ENCODE results near the gene NDUFS8. TPM values are rescaled to one million over a fixed set of nuclear protein-coding genes. Genes with fewer than 3 reads are reported as not detected.

Gene NDUFS8
- total and polyA plus RNA-seq, 2 donors = 84.1 to 145 TPM

DNA sequence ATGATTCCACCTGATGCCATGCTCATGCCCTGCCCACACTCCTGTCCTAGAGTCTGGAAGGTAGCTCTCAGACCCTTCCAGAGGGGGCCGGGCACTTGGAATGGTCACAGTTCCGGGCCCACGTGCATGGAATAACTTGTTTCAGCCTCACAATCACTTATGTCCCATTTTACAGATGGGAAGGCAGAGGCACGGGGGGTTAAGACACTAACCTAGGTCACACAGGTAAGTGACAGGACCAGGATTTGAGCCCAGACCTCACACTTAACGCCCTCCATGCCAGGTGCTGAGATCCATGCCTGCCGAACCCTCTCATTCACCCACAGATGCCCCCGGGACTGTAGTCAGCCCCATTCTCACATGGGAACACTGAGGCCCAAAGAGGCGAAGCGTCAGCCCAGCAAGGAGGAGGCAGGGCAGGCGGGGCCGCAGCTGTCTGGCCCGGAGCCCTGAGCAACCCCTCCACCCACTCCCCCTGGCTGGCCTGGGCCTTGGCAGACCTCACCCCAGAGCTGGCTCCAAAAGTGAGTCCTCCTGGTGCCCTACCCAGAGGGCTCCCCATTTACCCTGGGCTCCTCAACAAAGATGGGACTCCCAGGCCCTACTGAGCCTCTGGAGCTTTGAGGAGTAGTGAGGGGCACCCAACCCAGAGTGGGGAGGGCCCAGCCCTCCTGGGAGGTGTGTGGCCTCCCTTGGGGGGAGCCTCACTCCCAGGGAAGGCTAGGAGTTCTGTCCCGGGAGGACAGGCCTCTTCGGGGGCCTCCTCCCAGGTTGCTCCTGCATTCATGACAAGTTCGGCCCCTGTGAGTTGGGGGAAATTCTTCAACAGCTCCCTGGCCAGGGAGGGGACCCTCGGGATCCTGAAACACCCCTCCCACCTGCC, 22.7 kb upstream of the NDUFS8 start:
- WGBS = 95% methylated on average over 16 of the region's 16 CpGs
- no peaks in the 10 kb centered on the region for H3K36me3 ChIP-seq (ENCODE audit: control insufficient read depth in 2 of 2, insufficient read depth in 2 of 2, low read length in 1 of 2)
- peaks cover 15 to 24% of the 10 kb centered on the region in 2 donors for H3K4me1 ChIP-seq (ENCODE audit: control insufficient read depth in 2 of 2, insufficient read depth in 2 of 2, low read length in 2 of 2)
- no peak overlapping the region for H3K4me3 ChIP-seq (ENCODE audit: low read length in 2 of 2)
- H3K27ac ChIP-seq (ENCODE audit: low read depth in 1 of 2, low read length in 1 of 2) = no peak overlapping the region
- peaks cover 18 to 47% of the 10 kb centered on the region in 2 donors for H3K27me3 ChIP-seq (ENCODE audit: control insufficient read depth in 2 of 2, insufficient read depth in 1 of 2, low read length in 1 of 2)
- DNase-seq (ENCODE audit: low read depth in 6 of 9, low spot score in 9 of 9) = no peak
- H3K9me3 ChIP-seq (ENCODE audit: control insufficient read depth in 2 of 2, insufficient read depth in 1 of 2, low read length in 1 of 2) = peaks cover 0 to 1% of the 10 kb centered on the region in 2 donors

DNA sequence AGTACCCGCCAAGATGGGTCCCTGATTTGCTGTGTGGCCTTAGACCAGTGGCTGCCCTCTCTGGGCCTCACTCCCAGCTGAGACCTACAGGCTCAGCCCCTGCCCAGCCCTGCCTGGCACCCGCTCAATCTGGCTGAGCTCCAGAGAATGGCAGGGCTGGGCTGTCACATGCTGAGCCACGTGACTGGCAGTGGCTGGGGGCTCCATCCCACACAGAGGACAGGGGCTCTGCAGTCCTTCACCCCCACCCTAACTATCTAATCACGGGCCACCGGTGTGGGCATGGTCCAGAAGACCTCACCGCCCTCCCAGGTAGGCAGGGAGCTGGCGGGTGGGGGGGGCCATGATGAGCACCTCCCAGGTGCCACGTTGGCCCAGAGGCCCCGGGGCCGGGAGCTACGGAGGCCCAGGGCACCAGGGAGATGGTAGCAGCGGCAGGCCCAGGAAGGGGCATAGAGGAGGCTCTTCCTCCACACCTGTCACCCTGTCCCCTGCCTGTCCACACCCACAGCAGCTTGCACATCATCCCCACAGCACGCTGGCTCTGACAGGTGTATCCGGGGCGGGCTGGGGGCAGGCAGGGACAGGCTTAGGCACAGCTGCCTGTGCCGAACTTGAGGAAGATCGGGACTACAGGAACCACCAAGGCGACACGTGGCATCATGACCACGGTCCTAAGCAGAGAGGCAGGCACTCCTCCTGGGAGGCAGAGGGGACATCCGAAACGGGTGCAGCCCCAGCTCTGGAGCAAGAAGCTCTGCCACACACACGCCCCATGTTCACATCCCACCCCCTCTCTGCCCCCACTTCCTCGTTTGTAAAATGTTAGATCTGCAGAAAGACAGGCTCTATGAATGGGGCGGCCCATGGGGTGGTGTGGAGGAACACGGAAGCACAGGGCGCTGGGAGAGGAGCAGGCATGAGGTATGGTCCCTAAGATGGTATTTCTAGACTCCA, 21.8 kb upstream of the NDUFS8 start:
- Histone ChIP-seq H3K4me3 (ENCODE audit: low read length in 2 of 2) (no peak overlapping the region), H3K9me3 (ENCODE audit: control insufficient read depth in 2 of 2, insufficient read depth in 1 of 2, low read length in 1 of 2) (peaks cover 0 to 1% of the 10 kb centered on the region in 2 donors), H3K27ac (ENCODE audit: low read depth in 1 of 2, low read length in 1 of 2) (peak overlapping the region in 1 of 2 donors; percentile 19), H3K4me1 (ENCODE audit: control insufficient read depth in 2 of 2, insufficient read depth in 2 of 2, low read length in 2 of 2) (peaks cover 11 to 21% of the 10 kb centered on the region in 2 donors), H3K36me3 (ENCODE audit: control insufficient read depth in 2 of 2, insufficient read depth in 2 of 2, low read length in 1 of 2) (no peaks in the 10 kb centered on the region), H3K27me3 (ENCODE audit: control insufficient read depth in 2 of 2, insufficient read depth in 1 of 2, low read length in 1 of 2) (peaks cover 12 to 38% of the 10 kb centered on the region in 2 donors)
- 44% methylated on average over 27 of the region's 27 CpGs for WGBS
- no peak for DNase-seq (ENCODE audit: low read depth in 6 of 9, low spot score in 9 of 9)

DNA sequence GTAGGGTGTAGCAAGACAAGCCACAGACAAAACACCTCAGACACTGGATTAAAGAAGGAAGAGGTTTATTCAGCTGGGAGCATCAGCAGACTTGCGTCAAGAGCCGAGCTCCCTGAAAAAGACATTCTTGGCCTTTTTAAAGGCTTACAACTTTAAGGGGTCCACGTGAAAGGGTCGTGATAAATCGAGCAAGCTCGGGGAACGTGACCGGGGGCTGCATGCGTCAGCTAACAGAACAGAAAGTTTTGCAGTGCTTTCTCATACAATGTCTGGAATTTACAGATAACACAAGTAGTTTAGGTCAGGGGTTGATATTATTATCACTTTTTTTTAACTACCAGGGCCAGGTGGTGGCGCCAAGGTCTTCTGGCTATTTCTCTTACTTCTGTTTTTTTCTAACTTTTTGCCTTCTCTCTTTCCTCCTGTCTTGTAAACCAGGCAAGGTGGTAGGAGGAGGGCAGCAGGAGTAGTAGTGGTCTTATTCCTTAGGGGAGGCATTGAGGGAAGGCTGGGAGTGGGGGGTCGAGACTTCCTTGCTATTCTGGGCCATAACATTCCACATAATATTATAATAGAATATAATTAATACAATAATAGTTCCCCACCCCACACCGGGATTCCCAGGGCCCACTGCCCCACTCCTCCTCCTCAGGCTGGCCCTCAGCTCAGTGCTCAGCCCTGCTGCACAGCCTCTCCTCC, 20.9 kb upstream of the NDUFS8 start:
- no peak overlapping the region for H3K4me3 ChIP-seq (ENCODE audit: low read length in 2 of 2)
- H3K27me3 ChIP-seq (ENCODE audit: control insufficient read depth in 2 of 2, insufficient read depth in 1 of 2, low read length in 1 of 2) = peaks cover 3 to 29% of the 10 kb centered on the region in 2 donors
- peaks cover 0 to 1% of the 10 kb centered on the region in 2 donors for H3K9me3 ChIP-seq (ENCODE audit: control insufficient read depth in 2 of 2, insufficient read depth in 1 of 2, low read length in 1 of 2)
- WGBS = 37% methylated on average over 12 of the region's 12 CpGs
- H3K4me1 ChIP-seq (ENCODE audit: control insufficient read depth in 2 of 2, insufficient read depth in 2 of 2, low read length in 2 of 2) = peaks cover 6 to 16% of the 10 kb centered on the region in 2 donors
- DNase-seq (ENCODE audit: low read depth in 6 of 9, low spot score in 9 of 9) = no peak
- H3K36me3 ChIP-seq (ENCODE audit: control insufficient read depth in 2 of 2, insufficient read depth in 2 of 2, low read length in 1 of 2) = no peaks in the 10 kb centered on the region
- H3K27ac ChIP-seq (ENCODE audit: low read depth in 1 of 2, low read length in 1 of 2) = no peak overlapping the region

DNA sequence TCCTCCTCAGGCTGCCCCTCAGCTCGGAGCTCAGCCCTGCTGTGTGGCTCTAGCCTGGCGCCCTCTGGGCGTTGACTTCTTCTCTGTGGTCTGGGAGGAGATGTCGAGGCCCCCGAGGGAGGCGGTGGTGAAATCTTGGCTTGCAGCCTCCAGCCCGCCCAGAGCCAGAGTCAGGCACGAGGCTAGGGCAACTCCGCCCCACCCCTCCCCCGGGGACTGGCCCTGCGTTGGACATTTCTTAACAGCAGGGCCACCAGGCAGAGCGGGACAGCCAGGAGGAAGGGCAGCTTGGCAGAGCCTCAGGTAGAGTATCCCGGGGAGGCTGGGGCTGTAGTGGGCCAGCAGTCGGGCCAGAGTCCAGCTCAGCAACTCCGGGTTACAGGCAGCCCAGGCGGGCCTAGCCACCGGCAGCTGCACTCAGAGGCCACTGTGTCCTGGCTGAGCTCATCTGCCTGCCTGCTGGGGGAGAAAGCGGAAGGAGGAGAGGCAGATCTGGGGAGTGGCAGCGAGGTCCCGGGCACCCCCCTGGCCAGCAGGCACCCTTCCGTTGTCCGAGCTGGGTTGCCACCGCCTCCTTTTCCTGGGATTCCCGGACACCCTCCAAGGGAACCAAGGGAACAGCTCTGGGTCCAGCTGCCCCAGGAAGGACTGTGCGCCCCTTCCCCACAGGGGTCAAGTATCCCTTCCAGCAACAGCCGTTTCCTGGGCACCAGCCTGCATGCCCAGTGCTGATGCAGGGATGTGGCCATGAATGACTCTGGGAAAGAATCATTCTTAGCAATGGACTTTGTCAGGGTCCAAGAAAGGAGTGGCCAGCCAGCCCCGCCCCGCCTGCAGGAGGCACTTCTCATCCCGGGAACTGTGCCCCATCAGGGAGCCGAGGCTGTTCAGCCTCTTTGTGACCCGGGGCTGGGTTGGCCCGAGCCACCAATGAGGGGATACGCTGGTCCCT, 20.1 kb upstream of the NDUFS8 start, which contains the start of gene ALDH3B1:
ALDH3B1 (plus strand) TSS at position 238 of the 952 bp plus-strand sequence. CDS start 4,971 bp downstream, outside the sequence.
- WGBS = 63% methylated on average over 33 of the region's 33 CpGs
- no peak for DNase-seq (ENCODE audit: low read depth in 6 of 9, low spot score in 9 of 9)
- peaks cover 6 to 15% of the 10 kb centered on the region in 2 donors for H3K4me1 ChIP-seq (ENCODE audit: control insufficient read depth in 2 of 2, insufficient read depth in 2 of 2, low read length in 2 of 2)

DNA sequence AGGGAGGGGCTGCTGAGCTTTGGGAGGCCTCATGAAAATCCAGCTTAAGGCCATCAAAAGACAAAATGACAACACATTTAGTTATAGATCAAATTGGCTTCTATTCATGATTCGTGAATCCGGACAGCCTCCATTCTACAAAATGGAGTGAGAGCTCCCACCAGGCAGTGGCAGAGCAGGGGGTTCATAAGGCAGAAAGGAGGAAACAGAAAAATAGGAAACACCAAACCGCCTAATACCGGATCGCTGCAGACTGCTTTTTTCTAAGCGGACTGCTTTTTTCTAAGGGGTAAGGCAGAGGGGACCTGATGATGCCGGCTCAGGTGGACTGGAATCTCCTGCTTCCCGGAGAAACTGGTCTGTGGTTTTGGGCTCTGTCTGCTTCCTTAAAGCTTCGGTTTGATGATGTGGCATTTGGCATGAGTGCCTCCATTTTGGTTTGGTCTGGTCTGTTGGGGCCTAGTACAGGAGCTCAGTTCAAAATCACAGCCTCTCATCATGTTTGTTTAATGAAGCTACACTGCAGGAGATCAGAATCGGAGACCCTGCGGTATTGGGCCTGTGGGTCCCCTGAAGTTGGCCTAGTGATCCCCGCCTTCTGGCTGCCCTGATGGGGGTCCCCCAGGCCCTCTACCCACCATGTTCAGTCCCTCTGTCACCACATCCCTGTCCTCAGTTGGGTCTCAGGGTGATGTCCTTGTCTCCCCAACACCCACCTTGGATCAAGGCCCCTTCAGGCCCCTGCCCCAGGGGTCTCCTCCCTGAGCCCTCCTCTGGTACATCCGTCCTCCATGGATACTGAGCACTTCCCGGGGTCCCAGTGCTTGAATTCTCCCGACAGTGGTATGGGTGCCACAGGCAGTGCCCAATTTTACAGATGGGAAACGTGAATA, 19.2 kb upstream of the NDUFS8 start:
- peaks cover 6 to 15% of the 10 kb centered on the region in 2 donors for H3K4me1 ChIP-seq (ENCODE audit: control insufficient read depth in 2 of 2, insufficient read depth in 2 of 2, low read length in 2 of 2)
- no peak overlapping the region for H3K4me3 ChIP-seq (ENCODE audit: low read length in 2 of 2)
- peaks cover 0 to 1% of the 10 kb centered on the region in 2 donors for H3K9me3 ChIP-seq (ENCODE audit: control insufficient read depth in 2 of 2, insufficient read depth in 1 of 2, low read length in 1 of 2)
- DNase-seq (ENCODE audit: low read depth in 6 of 9, low spot score in 9 of 9) = no peak
- H3K27ac ChIP-seq (ENCODE audit: low read depth in 1 of 2, low read length in 1 of 2) = no peak overlapping the region
- 61% methylated on average over 16 of the region's 16 CpGs for WGBS
- no peaks in the 10 kb centered on the region for H3K36me3 ChIP-seq (ENCODE audit: control insufficient read depth in 2 of 2, insufficient read depth in 2 of 2, low read length in 1 of 2)
- peaks cover 0 to 14% of the 10 kb centered on the region in 2 donors for H3K27me3 ChIP-seq (ENCODE audit: control insufficient read depth in 2 of 2, insufficient read depth in 1 of 2, low read length in 1 of 2)

More for the DNA sequence above, 20.1 kb upstream of the NDUFS8 start, which contains the start of gene ALDH3B1:
- H3K4me3 ChIP-seq (ENCODE audit: low read length in 2 of 2) = no peak within 1 kb of the TSS
- peaks cover 0 to 21% of the 10 kb centered on the region in 2 donors for H3K27me3 ChIP-seq (ENCODE audit: control insufficient read depth in 2 of 2, insufficient read depth in 1 of 2, low read length in 1 of 2)
- no peaks in the 10 kb centered on the region for H3K36me3 ChIP-seq (ENCODE audit: control insufficient read depth in 2 of 2, insufficient read depth in 2 of 2, low read length in 1 of 2)
- peaks cover 0 to 1% of the 10 kb centered on the region in 2 donors for H3K9me3 ChIP-seq (ENCODE audit: control insufficient read depth in 2 of 2, insufficient read depth in 1 of 2, low read length in 1 of 2)
- peak within 1 kb of the TSS in 1 of 2 donors; percentile 8 for H3K27ac ChIP-seq (ENCODE audit: low read depth in 1 of 2, low read length in 1 of 2)

DNA sequence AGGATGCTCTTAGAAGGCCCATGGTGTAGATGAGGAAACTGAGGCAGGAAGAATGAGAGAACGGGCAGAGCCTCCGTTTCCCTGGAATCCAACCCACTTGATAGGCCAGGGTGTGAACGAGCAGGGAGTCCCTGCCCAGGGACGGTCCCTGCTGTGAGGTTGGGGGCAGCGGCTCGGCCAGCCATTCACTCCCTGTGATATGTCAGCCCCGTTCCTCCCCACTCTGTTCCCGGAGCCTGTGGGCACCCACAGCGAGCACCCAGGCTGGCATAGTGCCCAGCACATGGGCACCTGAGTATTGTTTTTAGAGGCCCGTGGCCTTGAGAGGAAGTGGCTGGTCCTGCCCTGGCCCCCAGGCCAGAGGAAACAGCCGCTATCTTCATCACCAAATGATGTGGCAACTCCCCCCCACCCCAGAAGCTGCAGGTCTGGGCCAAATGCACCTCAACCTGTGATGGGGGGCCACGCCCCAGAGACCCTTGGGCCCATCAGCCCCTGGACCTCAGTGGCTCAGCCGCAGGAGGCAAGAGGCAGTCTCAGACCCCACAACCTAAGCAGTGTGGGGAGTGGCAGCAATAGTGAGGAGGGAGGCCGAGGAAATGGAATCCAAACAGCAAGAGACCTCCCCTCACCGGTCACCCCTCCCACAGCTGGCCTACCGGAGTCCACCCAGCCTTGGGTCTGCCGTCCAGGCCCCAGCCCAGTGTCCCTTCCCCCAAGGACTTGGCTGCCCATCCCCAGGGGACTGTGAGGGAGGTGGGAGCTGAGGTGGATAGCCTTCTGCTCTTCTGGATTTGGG, 18.2 kb upstream of the NDUFS8 start:
- Histone ChIP-seq H3K27me3 (ENCODE audit: control insufficient read depth in 2 of 2, insufficient read depth in 1 of 2, low read length in 1 of 2) (peaks cover 0 to 9% of the 10 kb centered on the region in 2 donors), H3K4me3 (ENCODE audit: low read length in 2 of 2) (no peak overlapping the region), H3K9me3 (ENCODE audit: control insufficient read depth in 2 of 2, insufficient read depth in 1 of 2, low read length in 1 of 2) (peaks cover 0 to 1% of the 10 kb centered on the region in 2 donors), H3K27ac (ENCODE audit: low read depth in 1 of 2, low read length in 1 of 2) (no peak overlapping the region), H3K36me3 (ENCODE audit: control insufficient read depth in 2 of 2, insufficient read depth in 2 of 2, low read length in 1 of 2) (no peaks in the 10 kb centered on the region), H3K4me1 (ENCODE audit: control insufficient read depth in 2 of 2, insufficient read depth in 2 of 2, low read length in 2 of 2) (peaks cover 6 to 15% of the 10 kb centered on the region in 2 donors)
- 83% methylated on average over 17 of the region's 17 CpGs for WGBS
- no peak for DNase-seq (ENCODE audit: low read depth in 6 of 9, low spot score in 9 of 9)

All from thymus (tissue), 11 donors.